GM12878 (cell line): ENCODE results near the gene FHL3. TPM values are rescaled to one million over a fixed set of nuclear protein-coding genes. Genes with fewer than 3 reads are reported as not detected.

ENCODE experiments used
- ATAC-seq: fragments of 200-7000 bp; cut with Tn5 transposase; 3 replicates; pipeline ENCODE4 v1.9.1; 2020; ENCODE audit warnings: mild to moderate bottlenecking, moderate library complexity
- BruUV-seq: library from RNA; stranded (reverse); fragments of 400-500 nt; replicated peaks from 2 replicates; lab custom pipeline; 2021; lab: Mats Ljungman, UMichigan
- CTCF ChIA-PET: fragments of 300-600 bp; sonication (Branson Sonifier 250); formaldehyde crosslinking; extraction: SDS; loops from one replicate; lab custom pipeline; 2021; ENCODE audit warnings: inconsistent platforms; lab: Yijun Ruan, JAX
- POLR2A ChIA-PET: fragments of 350-600 bp; formaldehyde crosslinking; extraction: SDS; loops from one replicate; lab custom pipeline; 2021; ENCODE audit warnings: inconsistent platforms; lab: Charles Lee
- RAD21 ChIA-PET: fragments of 300-600 bp; sonication (Branson Sonifier 250); formaldehyde crosslinking; loops from one replicate; lab custom pipeline; 2023; ENCODE audit warnings: antibody characterized with exemption; ENCODE audit not compliant: unreplicated experiment; lab: Charles Lee
- SMC1A ChIA-PET: fragments of 300-600 bp; sonication (Branson Sonifier 250); formaldehyde crosslinking; loops from one replicate; lab custom pipeline; 2023; ENCODE audit not compliant: unreplicated experiment, uncharacterized antibody; lab: Charles Lee
- DNase-seq: peaks from one replicate; pipeline ENCODE4 v3.0.0-alpha.2; 2011; ENCODE audit warnings: low read depth, low spot score
- FAIRE-seq: peaks from 3 replicates; lab custom pipeline; 2011; peaks lifted over from hg19 to GRCh38; lab: Jason Lieb, UNC
- H2AFZ ChIP-seq: 2 replicates; pipeline ENCODE4 v1.6.0; 2011; ENCODE audit warnings: low read depth, low read length, control low read depth; ENCODE audit not compliant: control insufficient read depth
- H3K27ac ChIP-seq: 2 replicates; pipeline ENCODE4 v1.5.1; 2011; ENCODE audit warnings: control low read depth; ENCODE audit not compliant: control insufficient read depth, insufficient read depth
- H3K27me3 ChIP-seq, 2 experiments: replicated peaks in 1 of 2; 2 replicates each; pipeline versions ENCODE4 v1.6.0 to v1.6.1; 2011; ENCODE audit warnings: low read length in 1 of 2; ENCODE audit not compliant: control insufficient read depth in 2 of 2, insufficient read depth in 2 of 2
- H3K36me3 ChIP-seq, 2 experiments: 2 replicates each; pipeline ENCODE4 v1.5.1; 2011; ENCODE audit warnings: low read length in 1 of 2; ENCODE audit not compliant: control insufficient read depth in 2 of 2, insufficient read depth in 2 of 2
- H3K4me1 ChIP-seq: 2 replicates; pipeline ENCODE4 v1.6.1; 2011; ENCODE audit warnings: mild to moderate bottlenecking, low read length, moderate library complexity, mixed read lengths; ENCODE audit not compliant: control insufficient read depth, insufficient read depth
- H3K4me2 ChIP-seq: 2 replicates; pipeline ENCODE4 v1.6.0; 2011; ENCODE audit warnings: control low read depth; ENCODE audit not compliant: control insufficient read depth, insufficient read depth
- H3K4me3 ChIP-seq: fragments of 200-600 bp; sonication (generic); 2 replicates; pipeline ENCODE4 v1.5.1; 2016
- H3K79me2 ChIP-seq: 2 replicates; pipeline ENCODE4 v1.6.0; 2011; ENCODE audit warnings: low read length; ENCODE audit not compliant: control insufficient read depth, insufficient read depth
- H3K9ac ChIP-seq: 2 replicates; pipeline ENCODE4 v1.8.0; 2011; ENCODE audit warnings: low read length, control low read depth, mixed read lengths; ENCODE audit not compliant: control insufficient read depth, insufficient read depth
- H3K9me3 ChIP-seq: replicated peaks from 3 replicates; pipeline ENCODE4 v1.5.1; 2011; ENCODE audit warnings: mild to moderate bottlenecking, low read length; ENCODE audit not compliant: control insufficient read depth, insufficient read depth
- H4K20me1 ChIP-seq: 2 replicates; pipeline ENCODE4 v1.6.0; 2011; ENCODE audit not compliant: control insufficient read depth, insufficient read depth
- CBX3 ChIP-seq: fragments of 200-600 bp; sonication (generic); IDR thresholded peaks from 2 replicates; pipeline ENCODE4 v1.6.1; 2016; ENCODE audit warnings: low read depth, borderline replicate concordance
- HDAC6 ChIP-seq: fragments of 200-600 bp; sonication (generic); IDR thresholded peaks from one replicate; pipeline ENCODE4 v1.8.0; 2017; ENCODE audit warnings: antibody characterized with exemption; ENCODE audit not compliant: unreplicated experiment
- NFXL1 ChIP-seq: fragments of 450-650 bp; IDR thresholded peaks from 2 replicates; pipeline ENCODE4 v1.6.1; 2017; ENCODE audit warnings: antibody characterized with exemption, mild to moderate bottlenecking, borderline replicate concordance
- NFYA ChIP-seq: IDR thresholded peaks from 2 replicates; pipeline ENCODE4 v1.6.1; 2011; ENCODE audit warnings: low read depth, mild to moderate bottlenecking, low read length, improper control_type of control experiment, borderline replicate concordance
- POLR2A ChIP-seq: IDR thresholded peaks from 2 replicates; pipeline ENCODE4 v1.6.1; 2011; ENCODE audit warnings: low read depth, mild to moderate bottlenecking, low read length
- RBBP5 ChIP-seq: fragments of 200-600 bp; sonication (generic); conservative IDR thresholded peaks from 2 replicates; pipeline ENCODE4 v1.6.1; 2016
- SREBF1 ChIP-seq: IDR thresholded peaks from 2 replicates; pipeline ENCODE4 v1.6.1; 2012; ENCODE audit warnings: mild to moderate bottlenecking, low read length
- TAF1 ChIP-seq: IDR thresholded peaks from 2 replicates; pipeline ENCODE4 v1.6.1; 2011; ENCODE audit warnings: mild to moderate bottlenecking, low read depth, low read length, borderline replicate concordance
- TARDBP ChIP-seq: IDR thresholded peaks from 2 replicates; pipeline ENCODE4 v1.6.1; 2016; ENCODE audit warnings: borderline replicate concordance
- ZBTB11 ChIP-seq: fragments of 450-650 bp; formaldehyde crosslinking; IDR thresholded peaks from 2 replicates; pipeline ENCODE4 v1.5.0; 2022; ENCODE audit warnings: mild to moderate bottlenecking, missing genetic modification characterization
- ZSCAN29 ChIP-seq: fragments of 450-650 bp; IDR thresholded peaks from 2 replicates; pipeline ENCODE4 v1.6.1; 2017; ENCODE audit warnings: mild to moderate bottlenecking, moderate library complexity
- WGBS: methylation state at CpG from one replicate; pipeline ENCODE4 v1.1.6; 2016; ENCODE audit warnings: low lambda C conversion rate; ENCODE audit not compliant: insufficient replicate concordance, insufficient coverage; ENCODE audit errors: missing lambda C conversion rate; 5-methylcytosine and 5-hydroxymethylcytosine counted together
- in situ Hi-C: fragments of 300-500 bp; cut with MboI; formaldehyde crosslinking; loops from 9 replicates; pipeline ENCODE4 v1.14.3; 2018; ENCODE audit warnings: mixed read lengths
- intact Hi-C: fragments of 100-400 bp; cut with micrococcal nuclease; formaldehyde crosslinking; loops from one replicate; pipeline ENCODE4 v1.14.2; 2022; ENCODE audit not compliant: unreplicated experiment
- polyA plus RNA-seq, 11 experiments: library from polyadenylated mRNA; depleted of rRNA in 4 of 11; unstranded in 6 of 11; stranded (reverse) in 5 of 11; fragments of >200 nt; fragmentation: Nextera tagmentation in 4 of 11; fragmentation: Illumina TruSeq in 1 of 11; extraction: Ambion mirVana in 4 of 11; extraction: Trizol in 1 of 11; gene quantifications; 1 replicate in 1 of 11; 2 replicates in 10 of 11; pipeline versions ENCODE4 v1.2.1 to v1.2.3, GENCODE V29; 2011 to 2016; ENCODE audit warnings: inconsistent platforms in 2 of 11, missing spikeins in 2 of 11, low read depth in 1 of 11
- total RNA-seq, 4 experiments: library from RNA; depleted of rRNA in 3 of 4; stranded (reverse); fragments of >200 nt in 3 of 4; fragmentation: Illumina TruSeq in 1 of 4; extraction: Trizol in 1 of 4; gene quantifications; 2 replicates each; pipeline versions ENCODE4 v1.2.1 to v1.2.3, GENCODE V29; 2013 to 2021
- TF ChIP-seq, protein P1 (sequence below): fragments of 450-650 bp; IDR thresholded peaks from 2 replicates; pipeline ENCODE4 v1.6.1; 2017; ENCODE audit warnings: mild to moderate bottlenecking, low read depth, inconsistent platforms; ENCODE audit not compliant: poor library complexity, severe bottlenecking
- TF ChIP-seq, protein P2 (sequence below): fragments of 450-650 bp; conservative IDR thresholded peaks from 2 replicates; pipeline ENCODE4 v1.6.1; 2017; ENCODE audit warnings: mild to moderate bottlenecking, moderate library complexity

Gene FHL3
- total and polyA plus RNA-seq, 10 of the 15 experiments (the other 5 are each of a cell fraction or from before 2014, with no cell fraction given): 0.26 to 13.9 (median 7.9) TPM

GRCh38 chr1:38041936-38042834, 36.9 kb upstream of the FHL3 start:
- H3K27me3 ChIP-seq: peaks cover 9 to 13% of the 10 kb centered on the region in 2 experiments
- H3K9me3 ChIP-seq: no peaks in the 10 kb centered on the region
- no peak overlapping the region for H3K4me3 ChIP-seq
- ChIA-PET CTCF (interaction anchor here (0.6 to 11.0 kb wide), 16 partner anchors 9 to 793 kb away, joined by 3 to 179 read pairs (median 4); no protein-coding TSS in a partner anchor), SMC1A (interaction anchor here (0.7 to 23.8 kb wide), 10 partner anchors 8 to 793 kb away, joined by 3 to 316 read pairs (median 6); partner anchors contain the start of gene SF3A3), POLR2A (interaction anchor here (0.9 to 2.2 kb wide), 4 partner anchors 10 to 30 kb away, joined by 3 to 14 read pairs (median 4); no protein-coding TSS in a partner anchor), RAD21 (interaction anchor here (0.9 to 8.2 kb wide), 10 partner anchors 11 to 774 kb away, joined by 3 to 123 read pairs (median 4); no protein-coding TSS in a partner anchor)
- no peaks in the 10 kb centered on the region; the same call in 1 of the 2 replicates for H4K20me1 ChIP-seq
- DNase-seq (no peak), ATAC-seq (no peak), FAIRE-seq (no peak)
- H3K79me2 ChIP-seq: no peaks in the 10 kb centered on the region
- WGBS: 46% methylated on average over 21 of the region's 21 CpGs
- H3K36me3 ChIP-seq: no peaks in the 10 kb centered on the region
- no peak overlapping the region for H2AFZ ChIP-seq
- H3K27ac ChIP-seq: no peak overlapping the region
- H3K4me2 ChIP-seq: no peak overlapping the region
- in situ Hi-C loops (loop anchor here (25.0 kb wide), 1 partner anchor 545 kb away; no protein-coding TSS in a partner anchor), intact Hi-C loops (loop anchor here (5.0 kb wide), 1 partner anchor 775 kb away; no protein-coding TSS in a partner anchor)
- TF ChIP-seq ZBTB11 (CRISPR knock-in tag): no peak
- TF ChIP-seq POLR2A: no peak
- no peak for TF ChIP-seq NFXL1
- TF ChIP-seq, protein P1, sequence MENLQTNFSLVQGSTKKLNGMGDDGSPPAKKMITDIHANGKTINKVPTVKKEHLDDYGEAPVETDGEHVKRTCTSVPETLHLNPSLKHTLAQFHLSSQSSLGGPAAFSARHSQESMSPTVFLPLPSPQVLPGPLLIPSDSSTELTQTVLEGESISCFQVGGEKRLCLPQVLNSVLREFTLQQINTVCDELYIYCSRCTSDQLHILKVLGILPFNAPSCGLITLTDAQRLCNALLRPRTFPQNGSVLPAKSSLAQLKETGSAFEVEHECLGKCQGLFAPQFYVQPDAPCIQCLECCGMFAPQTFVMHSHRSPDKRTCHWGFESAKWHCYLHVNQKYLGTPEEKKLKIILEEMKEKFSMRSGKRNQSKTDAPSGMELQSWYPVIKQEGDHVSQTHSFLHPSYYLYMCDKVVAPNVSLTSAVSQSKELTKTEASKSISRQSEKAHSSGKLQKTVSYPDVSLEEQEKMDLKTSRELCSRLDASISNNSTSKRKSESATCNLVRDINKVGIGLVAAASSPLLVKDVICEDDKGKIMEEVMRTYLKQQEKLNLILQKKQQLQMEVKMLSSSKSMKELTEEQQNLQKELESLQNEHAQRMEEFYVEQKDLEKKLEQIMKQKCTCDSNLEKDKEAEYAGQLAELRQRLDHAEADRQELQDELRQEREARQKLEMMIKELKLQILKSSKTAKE: no peak
- TF ChIP-seq, protein P2, sequence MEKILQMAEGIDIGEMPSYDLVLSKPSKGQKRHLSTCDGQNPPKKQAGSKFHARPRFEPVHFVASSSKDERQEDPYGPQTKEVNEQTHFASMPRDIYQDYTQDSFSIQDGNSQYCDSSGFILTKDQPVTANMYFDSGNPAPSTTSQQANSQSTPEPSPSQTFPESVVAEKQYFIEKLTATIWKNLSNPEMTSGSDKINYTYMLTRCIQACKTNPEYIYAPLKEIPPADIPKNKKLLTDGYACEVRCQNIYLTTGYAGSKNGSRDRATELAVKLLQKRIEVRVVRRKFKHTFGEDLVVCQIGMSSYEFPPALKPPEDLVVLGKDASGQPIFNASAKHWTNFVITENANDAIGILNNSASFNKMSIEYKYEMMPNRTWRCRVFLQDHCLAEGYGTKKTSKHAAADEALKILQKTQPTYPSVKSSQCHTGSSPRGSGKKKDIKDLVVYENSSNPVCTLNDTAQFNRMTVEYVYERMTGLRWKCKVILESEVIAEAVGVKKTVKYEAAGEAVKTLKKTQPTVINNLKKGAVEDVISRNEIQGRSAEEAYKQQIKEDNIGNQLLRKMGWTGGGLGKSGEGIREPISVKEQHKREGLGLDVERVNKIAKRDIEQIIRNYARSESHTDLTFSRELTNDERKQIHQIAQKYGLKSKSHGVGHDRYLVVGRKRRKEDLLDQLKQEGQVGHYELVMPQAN: no peak
- no peak for TF ChIP-seq CBX3
- no peak for TF ChIP-seq ZSCAN29
- no peak for TF ChIP-seq SREBF1
- TF ChIP-seq TARDBP: no peak
- TF ChIP-seq HDAC6: no peak
- TF ChIP-seq TAF1: no peak
- TF ChIP-seq NFYA: no peak
- TF ChIP-seq RBBP5: no peak
- H3K4me1 ChIP-seq: no peaks in the 10 kb centered on the region; the same call in 1 of the 2 replicates
- no TSS peak for BruUV-seq
- no peak overlapping the region for H3K9ac ChIP-seq
